Stimulated activated CD4-positive, alpha-beta T cell treated with anti-CD3 and anti-CD28 coated beads, Interleukin-2, amount 100 ng/mL, for 24 hours (primary cell): Measurements from ENCODE around the gene NAT16.
A peak's percentile ranks its signal among the peaks of the same experiment; 100 is the strongest.

ENCODE experiments used
- DNase-seq, 2 donors: peaks; one replicate each; pipeline ENCODE4 v3.0.0-alpha.2; 2020

NAT16 gene

DNA sequence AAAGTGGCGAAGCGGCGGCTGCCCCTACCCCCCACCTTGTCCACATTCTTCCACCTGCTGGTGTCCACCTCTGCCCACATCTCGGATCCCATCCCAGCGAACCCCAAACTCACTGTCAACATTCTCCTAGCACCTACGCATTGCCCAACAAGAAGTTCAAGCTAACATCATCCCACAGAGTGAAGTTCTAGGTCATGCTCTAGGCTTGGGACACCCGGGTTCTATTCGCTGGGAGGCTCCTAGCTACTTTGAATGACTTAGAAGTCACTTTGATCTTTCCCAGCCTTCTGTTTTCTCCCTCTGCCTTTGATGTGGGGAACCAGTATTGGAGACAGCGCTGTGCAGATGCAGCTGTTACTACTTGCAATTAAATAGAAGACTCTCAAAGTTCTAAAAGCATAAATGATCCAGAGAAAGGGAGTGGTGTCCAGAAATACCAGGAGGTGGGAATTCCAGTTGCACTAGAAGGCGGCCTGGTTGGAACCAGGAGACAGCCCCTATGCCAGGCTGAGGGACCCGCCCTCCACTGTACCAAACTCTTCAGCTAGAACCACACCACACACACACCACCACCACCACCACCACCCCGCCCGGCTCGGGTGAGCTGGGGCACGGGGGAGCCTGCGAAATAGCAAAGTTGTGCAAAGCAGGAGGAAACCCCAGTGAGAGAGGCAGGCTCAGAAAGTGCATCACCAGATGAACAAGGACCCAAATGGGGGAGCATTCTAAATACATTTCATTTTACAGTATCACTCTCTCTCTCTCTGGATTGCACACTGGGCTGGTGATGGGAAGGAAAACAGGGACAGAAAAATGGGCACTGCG lies 9.3 kb downstream of the NAT16 start:
- DNase-seq, result no peak

DNA sequence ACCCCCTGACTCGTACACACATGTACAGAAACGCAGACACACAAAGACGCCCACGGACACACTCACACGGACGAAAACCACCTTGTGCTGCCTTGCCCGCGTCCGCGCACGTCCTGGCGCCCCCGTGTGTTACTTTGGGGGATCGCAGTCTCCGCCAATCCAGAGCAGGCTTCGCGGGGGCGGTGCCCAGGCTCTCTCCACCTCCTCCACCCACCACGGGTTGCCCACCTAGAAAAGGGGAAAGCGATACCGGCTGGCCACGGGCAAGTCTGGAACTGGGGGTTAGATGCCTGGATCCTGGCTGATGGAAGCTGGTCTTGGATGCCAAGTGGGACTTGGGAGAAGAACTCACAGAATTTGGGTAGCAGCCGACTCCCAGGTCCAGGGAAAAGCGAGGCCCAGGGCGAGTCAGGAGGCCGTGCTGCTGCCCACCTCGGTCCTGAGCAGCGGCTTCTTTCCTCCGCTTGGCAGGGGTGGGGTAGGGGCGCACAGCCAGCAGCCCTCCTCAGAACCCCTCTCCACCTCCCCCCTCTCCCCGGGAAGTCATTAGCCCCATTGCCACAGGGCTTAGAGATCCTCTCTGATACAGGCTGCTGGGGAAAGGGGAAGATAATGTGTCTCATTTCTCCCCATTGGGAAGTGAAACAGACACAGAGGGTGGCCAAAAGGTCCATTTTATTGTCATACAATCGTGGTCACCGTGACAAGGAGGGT lies 10.1 kb downstream of the NAT16 start:
- DNase-seq, result peak; percentile 85 to 88

DNA sequence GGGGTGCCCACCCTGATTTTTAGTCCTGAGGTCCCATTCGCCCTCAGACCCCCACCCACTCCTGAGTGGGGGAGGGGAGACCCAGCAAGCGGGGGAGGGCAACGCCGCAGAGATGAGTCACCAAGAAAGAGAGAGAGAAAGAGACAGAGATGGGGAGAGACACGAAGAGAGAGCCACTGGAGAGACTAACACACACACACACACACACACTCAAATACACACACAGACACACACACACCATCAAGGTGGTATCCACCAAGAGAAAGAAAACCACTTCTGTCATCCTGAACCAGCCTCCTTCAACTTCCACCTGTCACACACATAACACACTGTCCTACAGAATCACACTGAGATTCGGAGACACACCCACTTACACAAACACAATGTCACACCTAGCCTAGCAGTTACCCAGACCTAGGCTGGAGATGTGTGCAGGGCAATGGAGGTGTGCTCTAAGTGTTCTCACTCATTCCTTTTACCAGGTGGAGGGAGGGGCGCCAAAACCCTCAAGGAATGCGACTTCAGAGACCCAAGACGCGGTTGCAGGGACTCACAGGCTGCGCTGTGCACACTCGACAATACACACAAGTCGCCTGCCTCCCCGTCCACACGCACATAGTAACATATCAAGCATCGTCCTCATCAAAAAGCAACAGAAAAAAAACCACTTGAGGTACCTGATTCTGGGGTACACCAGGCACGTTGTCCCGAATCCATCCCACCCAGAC lies 10.8 kb downstream of the NAT16 start:
- DNase-seq, result no peak

DNA sequence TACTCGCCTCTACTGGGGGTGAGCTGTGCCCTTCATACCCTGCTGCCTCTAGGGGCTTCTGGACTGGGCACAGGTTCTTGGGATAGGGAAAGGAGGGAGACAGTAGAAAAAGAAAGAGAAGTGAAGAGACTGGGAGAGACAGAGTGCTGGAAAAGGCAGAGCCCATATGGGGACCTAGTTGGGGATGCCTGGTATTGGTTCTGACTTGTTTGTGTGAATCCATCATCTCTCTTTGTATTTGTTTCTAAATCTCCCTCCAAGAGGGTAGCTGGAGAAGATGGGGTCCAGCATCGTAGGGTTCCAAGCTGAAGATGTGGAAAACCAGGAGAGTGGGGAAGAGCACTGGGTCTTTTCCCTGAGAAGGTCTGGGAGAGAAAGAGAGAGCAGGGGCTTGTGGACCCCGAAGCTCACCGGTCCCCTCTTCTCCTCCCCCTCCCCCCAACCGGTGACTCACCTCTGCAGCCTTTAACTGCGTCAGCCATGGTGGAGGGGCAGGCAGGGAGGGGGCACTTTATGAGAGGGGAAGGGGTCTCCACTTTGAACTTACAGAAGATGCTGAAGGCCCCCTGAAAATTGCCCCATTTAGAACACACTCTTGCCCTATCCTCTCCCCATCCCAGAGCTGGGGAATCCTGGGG lies 11.6 kb downstream of the NAT16 start:
- DNase-seq, result no peak

GRCh38 chr7:101167645-101168411 lies 12.3 kb downstream of the NAT16 start:
- no peak for DNase-seq

GRCh38 chr7:101166909-101167644 lies 13.0 kb downstream of the NAT16 start:
- DNase-seq, result no peak

- DNase-seq, result no peak
Observed at GRCh38 chr7:101166648-101166908, 13.5 kb downstream of the NAT16 start.

DNA sequence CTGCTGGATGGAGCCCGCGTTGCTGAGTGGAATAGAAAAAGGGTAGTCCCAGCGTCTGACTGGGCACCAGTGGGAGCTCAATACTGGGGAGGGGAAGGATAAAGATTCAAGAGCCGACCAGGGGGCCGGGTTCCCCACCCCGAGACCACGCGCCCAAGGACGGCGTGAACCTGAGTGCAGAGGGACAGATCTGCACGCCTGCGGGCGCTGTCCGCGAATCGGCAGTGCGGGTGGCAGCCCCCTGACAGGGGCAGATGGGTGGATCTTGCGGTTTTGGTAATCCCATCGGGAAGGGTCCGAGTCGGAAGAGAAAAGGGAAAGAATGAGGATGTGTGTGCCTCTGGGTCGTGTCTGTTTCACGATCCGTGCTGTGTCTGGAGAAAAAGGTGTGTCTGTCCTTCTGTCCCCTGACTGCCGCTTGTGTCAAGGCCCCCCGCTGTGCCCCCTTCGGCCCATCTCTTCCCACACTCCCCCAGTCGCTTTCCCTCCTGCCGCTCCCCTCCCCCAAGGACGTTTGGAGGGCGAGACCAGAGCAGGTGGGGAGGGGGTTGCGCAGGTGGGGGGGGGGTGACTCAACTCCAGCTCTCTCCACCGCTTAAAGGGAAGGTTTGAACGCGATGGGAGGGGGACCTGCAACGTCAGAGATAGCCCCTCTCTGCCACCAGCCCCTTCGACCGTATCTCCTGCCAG lies 14.0 kb downstream of the NAT16 start:
- DNase-seq, result no peak

GRCh38 chr7:101165075-101165957 lies 14.8 kb downstream of the NAT16 start, which contains the start of gene VGF:
VGF (minus strand) TSS chr7:101165569; CDS start chr7:101164843, 726 bp downstream.
- DNase-seq, result peak; percentile 91 to 95

DNA sequence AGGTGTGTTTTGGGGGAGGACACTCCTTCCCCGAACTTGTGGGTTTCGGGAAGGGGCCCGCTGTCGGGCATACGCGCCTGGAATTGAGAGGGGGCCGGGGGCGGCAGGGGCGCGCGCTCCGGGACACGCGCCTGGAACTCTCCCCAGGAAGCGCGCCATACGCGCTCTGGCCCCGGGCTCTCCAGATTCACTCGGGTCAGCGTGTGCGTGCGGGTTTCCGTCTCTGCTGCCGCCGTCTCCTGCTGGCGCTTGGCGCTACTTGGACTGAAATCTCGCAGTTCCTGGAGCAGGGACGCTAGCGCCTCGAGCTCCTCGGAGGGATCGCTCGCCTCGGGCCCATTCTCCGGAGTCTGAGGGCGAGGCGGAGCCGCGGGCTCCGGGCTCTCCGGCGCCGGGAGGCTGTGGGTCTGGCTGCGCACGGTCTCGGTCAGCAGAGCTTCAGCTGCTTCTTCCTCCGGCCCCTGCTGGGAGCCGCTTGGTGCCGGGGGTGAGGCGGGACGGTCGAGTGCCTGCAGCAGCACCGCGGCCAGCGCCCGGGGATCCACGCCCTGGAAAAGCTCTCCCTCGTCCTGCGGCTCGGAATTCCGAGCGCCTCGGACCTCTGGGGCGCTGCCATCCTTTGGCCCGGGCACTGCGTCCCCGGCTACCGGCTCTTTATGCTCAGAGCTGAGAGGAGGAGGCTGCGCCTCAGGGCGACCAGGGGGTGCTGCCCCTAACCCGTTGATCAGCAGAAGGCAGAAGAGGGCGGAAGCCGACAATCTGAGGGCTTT lies 15.8 kb downstream of the NAT16 start:
- no peak for DNase-seq

DNA sequence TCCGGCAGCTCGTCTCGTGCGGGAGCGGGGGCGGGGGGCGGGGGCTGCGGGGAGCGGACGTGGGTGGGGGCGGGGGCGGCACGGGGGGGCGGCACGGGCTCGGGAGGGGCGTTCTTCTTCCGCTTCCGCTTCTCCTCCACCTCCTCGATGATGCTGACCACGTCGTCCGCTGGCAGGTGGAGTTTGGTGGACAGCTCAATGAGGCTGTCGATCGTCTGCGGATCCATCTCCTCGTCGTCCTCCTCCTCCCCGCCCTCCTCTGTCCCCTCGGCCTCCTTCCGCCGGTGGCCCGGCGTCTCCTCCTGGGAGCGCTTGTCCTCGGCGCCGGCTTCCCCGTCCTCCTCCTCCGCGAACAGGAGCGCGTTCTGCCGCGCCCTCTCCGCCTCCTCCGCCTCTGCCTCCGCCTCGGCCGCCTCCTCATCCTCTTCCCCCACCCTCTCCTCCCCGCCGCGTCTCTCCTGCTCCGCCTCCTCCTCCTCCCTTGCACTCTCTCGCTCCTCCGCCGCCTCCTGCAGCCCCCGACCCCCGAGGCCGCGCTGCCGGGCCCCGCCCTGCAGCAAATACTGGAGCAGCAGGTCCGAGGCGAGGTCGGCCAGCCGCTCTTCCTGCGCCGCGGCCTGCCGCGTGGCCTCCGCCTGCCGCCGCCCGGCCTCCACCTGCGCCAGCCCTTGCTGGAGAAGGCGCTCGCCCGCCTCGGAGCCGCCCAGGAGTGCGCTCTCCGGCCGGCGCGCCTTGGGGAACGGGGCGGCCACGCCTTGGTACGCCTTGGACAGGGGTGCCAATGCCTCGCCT lies 16.6 kb downstream of the NAT16 start:
- DNase-seq, result peak in 1 of 2 donors; percentile 40

DNA sequence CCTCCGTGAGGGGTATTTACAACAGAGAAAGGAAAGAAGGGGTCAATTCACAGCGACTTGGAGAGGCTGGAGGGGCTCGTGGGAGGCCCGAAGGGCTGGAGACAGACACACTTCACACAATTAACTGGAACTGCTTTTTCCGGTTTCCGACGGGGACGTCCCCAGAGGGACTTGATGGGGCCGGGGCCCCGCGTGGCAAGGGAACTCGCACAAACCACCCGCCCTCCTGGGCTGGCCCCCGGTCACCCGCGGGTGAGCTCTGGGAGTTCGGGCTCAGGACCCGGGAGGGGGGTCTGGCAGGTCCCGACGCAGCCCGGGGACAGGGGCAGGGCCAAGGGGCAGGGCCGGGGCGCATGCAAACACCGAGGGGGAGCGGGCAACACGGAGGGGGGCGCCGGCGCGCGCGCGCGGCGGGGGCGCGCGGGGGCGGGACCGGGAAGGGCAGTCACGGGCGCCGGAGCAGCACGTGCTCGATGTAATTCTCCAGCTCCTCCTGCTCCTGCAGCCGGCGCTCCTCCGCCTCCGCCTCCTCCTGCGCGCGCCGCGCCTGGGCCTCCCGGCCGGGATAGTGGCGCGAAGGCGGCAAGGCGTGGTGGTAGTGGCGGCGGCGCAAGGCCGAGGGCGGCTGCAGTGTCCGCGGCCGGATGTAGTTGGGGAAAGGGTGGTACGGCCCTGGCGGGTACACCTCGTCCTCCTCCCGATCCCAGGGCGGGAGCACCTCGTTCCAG lies 17.4 kb downstream of the NAT16 start:
- peak in 1 of 2 donors; percentile 46 for DNase-seq

DNA sequence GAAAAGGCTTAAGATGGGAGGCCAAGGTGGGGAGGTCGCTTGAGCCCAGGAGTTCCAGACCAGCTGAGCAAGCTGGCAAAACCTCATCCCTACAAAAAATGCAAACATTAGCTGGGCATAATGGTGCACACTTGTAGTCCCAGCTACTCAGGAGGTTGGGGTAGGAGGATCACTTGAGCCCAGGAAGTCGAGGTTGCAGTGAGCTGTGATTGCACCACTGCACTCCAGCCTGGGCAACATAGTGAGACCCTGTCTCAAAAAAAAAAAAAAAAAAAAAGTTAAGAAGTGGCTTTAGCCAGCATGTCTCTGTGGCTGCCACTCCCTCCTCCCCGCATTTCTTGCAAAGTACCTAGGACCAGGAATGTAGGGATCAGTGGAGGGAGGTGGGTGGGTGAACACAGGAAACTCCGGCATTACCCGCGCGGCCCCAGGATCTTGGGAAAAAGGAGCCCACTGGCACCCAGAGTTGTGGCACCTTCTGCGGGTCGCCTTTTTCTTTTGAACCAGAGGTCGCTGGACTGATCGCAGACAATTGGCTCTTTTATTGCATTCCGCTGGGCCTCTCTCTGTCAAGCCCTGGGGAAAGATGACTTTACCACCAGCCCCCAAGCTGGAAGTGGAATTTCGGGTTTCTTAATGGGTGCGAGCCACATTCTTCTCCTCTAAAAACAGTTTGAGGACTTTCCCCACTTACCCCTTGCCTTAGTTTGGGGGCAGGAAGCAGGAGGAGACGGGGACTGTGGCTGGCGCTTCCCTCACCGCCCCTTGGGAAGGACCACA lies 18.2 kb downstream of the NAT16 start:
- DNase-seq, result no peak

DNA sequence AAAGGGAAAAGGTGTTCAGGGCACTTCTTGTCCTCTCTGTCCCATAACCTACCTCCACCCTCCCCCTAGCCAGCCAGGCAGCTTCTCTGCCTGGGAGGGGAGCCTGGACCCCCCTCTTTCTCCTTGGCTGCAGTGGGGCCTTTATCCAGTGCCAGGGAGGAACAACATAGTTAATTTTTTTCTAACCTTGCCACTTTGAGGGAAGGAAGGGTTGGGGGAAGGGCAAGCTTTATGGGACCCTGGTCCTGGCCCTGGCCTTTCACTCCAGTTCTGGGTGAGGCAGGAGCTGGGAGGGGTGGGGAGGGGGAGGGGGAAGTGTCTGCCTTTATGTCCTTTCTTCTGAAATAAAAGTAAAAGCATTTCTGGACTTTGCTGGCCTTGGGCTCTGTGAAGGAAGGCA lies 19.2 kb downstream of the NAT16 start:
- no peak for DNase-seq

GRCh38 chr7:101159696-101160674 lies 20.1 kb downstream of the NAT16 start:
- no peak for DNase-seq
